ENCODE data around the gene ARHGEF11.

DNA sequence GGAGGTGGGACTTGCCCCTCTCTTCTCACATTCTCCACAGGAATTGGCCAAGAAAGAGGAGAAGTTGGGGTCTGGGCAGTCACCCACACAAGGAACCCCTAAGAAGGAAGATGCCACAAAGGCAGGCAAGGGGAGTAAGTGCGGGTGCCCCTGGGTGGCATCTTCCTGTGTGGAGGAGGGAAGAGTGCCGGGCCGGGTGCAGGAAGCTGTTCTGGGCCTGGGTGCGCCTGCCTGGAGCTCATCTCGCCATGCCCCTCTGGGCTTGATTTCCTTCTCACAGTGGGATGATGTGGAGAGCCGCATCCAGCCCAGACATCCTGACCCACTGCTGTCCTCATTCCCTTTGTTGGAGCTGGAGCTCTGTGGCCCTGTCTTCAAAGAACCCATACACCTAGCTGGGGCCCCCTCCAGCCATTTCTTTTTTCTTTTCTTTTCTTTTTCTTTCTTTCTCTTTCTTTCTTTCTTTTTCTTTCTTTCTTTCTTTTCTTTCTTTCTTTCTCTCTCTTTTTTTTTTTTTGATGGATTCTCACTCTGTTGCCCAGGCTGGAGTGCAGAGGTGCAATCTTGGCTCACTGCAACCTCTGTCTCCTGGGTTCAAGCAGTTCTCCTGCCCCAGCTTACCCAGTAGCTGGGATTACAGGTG, 115.8 kb downstream of the ARHGEF11 start:
- TF ChIP-seq, protein P1, sequence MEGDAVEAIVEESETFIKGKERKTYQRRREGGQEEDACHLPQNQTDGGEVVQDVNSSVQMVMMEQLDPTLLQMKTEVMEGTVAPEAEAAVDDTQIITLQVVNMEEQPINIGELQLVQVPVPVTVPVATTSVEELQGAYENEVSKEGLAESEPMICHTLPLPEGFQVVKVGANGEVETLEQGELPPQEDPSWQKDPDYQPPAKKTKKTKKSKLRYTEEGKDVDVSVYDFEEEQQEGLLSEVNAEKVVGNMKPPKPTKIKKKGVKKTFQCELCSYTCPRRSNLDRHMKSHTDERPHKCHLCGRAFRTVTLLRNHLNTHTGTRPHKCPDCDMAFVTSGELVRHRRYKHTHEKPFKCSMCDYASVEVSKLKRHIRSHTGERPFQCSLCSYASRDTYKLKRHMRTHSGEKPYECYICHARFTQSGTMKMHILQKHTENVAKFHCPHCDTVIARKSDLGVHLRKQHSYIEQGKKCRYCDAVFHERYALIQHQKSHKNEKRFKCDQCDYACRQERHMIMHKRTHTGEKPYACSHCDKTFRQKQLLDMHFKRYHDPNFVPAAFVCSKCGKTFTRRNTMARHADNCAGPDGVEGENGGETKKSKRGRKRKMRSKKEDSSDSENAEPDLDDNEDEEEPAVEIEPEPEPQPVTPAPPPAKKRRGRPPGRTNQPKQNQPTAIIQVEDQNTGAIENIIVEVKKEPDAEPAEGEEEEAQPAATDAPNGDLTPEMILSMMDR (IDR thresholded peaks at IDR 0.05) = no peak
- TF ChIP-seq POLR2AphosphoS5 (IDR thresholded peaks at IDR 0.05; ENCODE audit: low read depth, low read length) = no peak
